Choroid plexus epithelial cell (primary cell): ENCODE measurements around the gene TTF2.

Experiments
- DNase-seq: peaks from one replicate; pipeline ENCODE4 v3.0.0-alpha.2; 2010; ENCODE audit warnings: low read depth
- H3K4me3 ChIP-seq: 2 replicates; pipeline ENCODE4 v1.5.1; 2011; ENCODE audit warnings: low read depth, mild to moderate bottlenecking, control low read depth, low read length, moderate library complexity
- CTCF ChIP-seq: conservative IDR thresholded peaks from 2 replicates; pipeline ENCODE4 v1.5.1; 2011; ENCODE audit warnings: low read depth, mild to moderate bottlenecking, control low read depth, inconsistent platforms, low read length, moderate library complexity

TTF2 gene

GRCh38 chr1:117045644-117046043 lies 14.5 kb upstream of the TTF2 start:
- H3K4me3 ChIP-seq: no peak overlapping the region
- no peak for TF ChIP-seq CTCF
- DNase-seq: peak; percentile 23

- DNase-seq: no peak
- no peak for TF ChIP-seq CTCF
- H3K4me3 ChIP-seq: no peak overlapping the region
These were observed 13.3 kb upstream of the TTF2 start for GRCh38 chr1:117046781-117047180.

- no peak overlapping the region for H3K4me3 ChIP-seq
- DNase-seq: no peak
- TF ChIP-seq CTCF: no peak
These were observed 12.9 kb upstream of the TTF2 start for GRCh38 chr1:117047271-117047670.

GRCh38 chr1:117049857-117050256 lies 10.3 kb upstream of the TTF2 start:
- no peak for TF ChIP-seq CTCF
- no peak for DNase-seq
- no peak overlapping the region for H3K4me3 ChIP-seq

- TF ChIP-seq CTCF: no peak
- H3K4me3 ChIP-seq: no peak overlapping the region
- no peak for DNase-seq
These were observed 8.7 kb upstream of the TTF2 start for GRCh38 chr1:117051224-117052064.

- no peak for DNase-seq
- no peak for TF ChIP-seq CTCF
- no peak overlapping the region for H3K4me3 ChIP-seq
These were observed 6.1 kb upstream of the TTF2 start for GRCh38 chr1:117054068-117054467.

GRCh38 chr1:117058810-117059209 lies 1.3 kb upstream of the TTF2 start:
- no peak overlapping the region for H3K4me3 ChIP-seq
- no peak for DNase-seq
- TF ChIP-seq CTCF: no peak
